Activated CD8-positive, alpha-beta T cell treated with anti-CD3 and anti-CD28 coated beads for 36 hours (primary cell): ENCODE measurements around the gene BTBD19. TPM values are rescaled to one million over a fixed set of nuclear protein-coding genes. Genes with fewer than 3 reads are reported as not detected.

Experiments
- ATAC-seq: fragments of 200-7000 bp; cut with Tn5 transposase; one replicate; pipeline ENCODE4 v1.10.0; 2021; ENCODE audit warnings: mild to moderate bottlenecking, moderate library complexity
- CTCF ChIA-PET: fragments of 350-600 bp; sonication (Branson Sonifier 250); formaldehyde crosslinking; loops from one replicate; lab custom pipeline; 2021; ENCODE audit warnings: antibody characterized with exemption; lab: Charles Lee
- POLR2A ChIA-PET: fragments of 350-600 bp; sonication (Branson Sonifier 250); formaldehyde crosslinking; loops from one replicate; lab custom pipeline; 2021; ENCODE audit warnings: antibody characterized with exemption; lab: Charles Lee
- DNase-seq: peaks from one replicate; pipeline ENCODE4 v3.0.0-alpha.2; 2020
- H3K27ac Mint-ChIP-seq: one replicate; pipeline ENCODE4 v1.8.0; 2021; ENCODE audit warnings: mild to moderate bottlenecking, mixed read lengths
- H3K27me3 Mint-ChIP-seq: one replicate; pipeline ENCODE4 v1.8.0; 2021; ENCODE audit warnings: mixed read lengths
- H3K36me3 Mint-ChIP-seq: one replicate; pipeline ENCODE4 v1.8.0; 2021; ENCODE audit warnings: low read depth, mixed read lengths
- H3K4me1 Mint-ChIP-seq: one replicate; pipeline ENCODE4 v1.8.0; 2021; ENCODE audit warnings: low read depth, mixed read lengths
- H3K4me3 Mint-ChIP-seq: one replicate; pipeline ENCODE4 v1.8.0; 2021; ENCODE audit warnings: mild to moderate bottlenecking, moderate library complexity, mixed read lengths
- H3K9me3 Mint-ChIP-seq: one replicate; pipeline ENCODE4 v1.8.0; 2021; ENCODE audit warnings: mixed read lengths
- CTCF ChIP-seq: fragments of 200-600 bp; IDR thresholded peaks from one replicate; pipeline ENCODE4 v1.8.0; 2022; ENCODE audit warnings: antibody characterized with exemption, mild to moderate bottlenecking
- intact Hi-C: fragments of 100-400 bp; cut with micrococcal nuclease; formaldehyde crosslinking; loops from one replicate; pipeline ENCODE4 v1.10.0; 2022
- total RNA-seq, 2 experiments: library from RNA; stranded (reverse); gene quantifications; one replicate each; pipeline ENCODE4 v1.2.3, GENCODE V29; 2021

The BTBD19 gene
- total RNA-seq, 2 experiments from 2014 or later = 4.8 to 5.6 TPM

- no peak for TF ChIP-seq CTCF
- ATAC-seq = no peak
- Mint-ChIP-seq H3K4me1 (peaks cover 44% of the 10 kb centered on the region), H3K27ac (peak overlapping the region; percentile 96), H3K4me3 (peak overlapping the region; percentile 91), H3K9me3 (no peaks in the 10 kb centered on the region), H3K36me3 (peaks cover 75% of the 10 kb centered on the region), H3K27me3 (no peaks in the 10 kb centered on the region)
- ChIA-PET POLR2A (interaction anchor here (1.0 to 10.7 kb wide), 11 partner anchors 11 to 54 kb away, joined by 3 to 181 read pairs (median 79); partner anchors contain the start of genes BEST4, BTBD19, DYNLT4 and PLK3), CTCF (interaction anchor here (1.7 kb wide), 1 partner anchor 47 kb away, joined by 4 read pairs; the partner anchor contains the start of gene RNU5D-1)
- DNase-seq = no peak
- intact Hi-C loops = loop anchor here (5.0 kb wide), 1 partner anchor 46 kb away; the partner anchor contains the start of gene RNU5D-1
Observed at GRCh38 chr1:44777969-44778635, 30.2 kb upstream of the BTBD19 start.

GRCh38 chr1:44778705-44779576, 29.4 kb upstream of the BTBD19 start:
- ChIA-PET POLR2A (interaction anchor here (1.0 to 10.7 kb wide), 11 partner anchors 10 to 57 kb away, joined by 3 to 181 read pairs (median 79); partner anchors contain the start of genes BEST4, BTBD19, DYNLT4 and PLK3), CTCF (interaction anchor here (1.7 kb wide), 1 partner anchor 48 kb away, joined by 4 read pairs; the partner anchor contains the start of gene RNU5D-1)
- Mint-ChIP-seq H3K36me3 (peaks cover 73% of the 10 kb centered on the region), H3K9me3 (no peaks in the 10 kb centered on the region), H3K4me1 (peaks cover 51% of the 10 kb centered on the region), H3K4me3 (peak overlapping the region; percentile 91), H3K27me3 (no peaks in the 10 kb centered on the region), H3K27ac (peak overlapping the region; percentile 96)
- no peak for TF ChIP-seq CTCF
- DNase-seq = no peak
- intact Hi-C loops = loop anchor here (5.0 kb wide), 1 partner anchor 47 kb away; the partner anchor contains the start of gene RNU5D-1
- no peak for ATAC-seq

GRCh38 chr1:44780583-44781121, 27.7 kb upstream of the BTBD19 start:
- Mint-ChIP-seq H3K27me3 (no peaks in the 10 kb centered on the region), H3K36me3 (peaks cover 67% of the 10 kb centered on the region), H3K9me3 (no peaks in the 10 kb centered on the region), H3K4me3 (no peak overlapping the region), H3K27ac (no peak overlapping the region), H3K4me1 (peaks cover 57% of the 10 kb centered on the region)
- no peak for TF ChIP-seq CTCF
- POLR2A ChIA-PET = interaction anchor here (0.6 to 10.7 kb wide), 7 partner anchors 8 to 59 kb away, joined by 3 to 181 read pairs (median 99); partner anchors contain the start of genes BEST4, BTBD19, DYNLT4 and PLK3
- CTCF ChIA-PET = interaction anchor here (0.7 kb wide), 1 partner anchor 19 kb away, joined by 3 read pairs; the partner anchor contains the start of gene PLK3
- intact Hi-C loops = loop anchor here (5.0 kb wide), 1 partner anchor 37 kb away; no protein-coding TSS in a partner anchor
- ATAC-seq (no peak), DNase-seq (no peak)

GRCh38 chr1:44783697-44784093, 24.6 kb upstream of the BTBD19 start:
- H3K27me3 Mint-ChIP-seq = no peaks in the 10 kb centered on the region
- intact Hi-C loops = loop anchor here (5.0 kb wide), 1 partner anchor 34 kb away; no protein-coding TSS in a partner anchor
- H3K4me3 Mint-ChIP-seq = peak overlapping the region; percentile 70
- ChIA-PET POLR2A (interaction anchor here (0.6 to 11.9 kb wide), 11 partner anchors 5 to 108 kb away, joined by 3 to 181 read pairs (median 37); partner anchors contain the start of genes BEST4, BTBD19, DYNLT4 and PLK3), CTCF (interaction anchor here (0.7 to 4.0 kb wide), 8 partner anchors 8 to 123 kb away, joined by 3 to 29 read pairs (median 6); partner anchors contain the start of genes BTBD19, PLK3 and RPS8)
- no peaks in the 10 kb centered on the region for H3K9me3 Mint-ChIP-seq
- peaks cover 49% of the 10 kb centered on the region for H3K4me1 Mint-ChIP-seq
- no peak for DNase-seq
- H3K36me3 Mint-ChIP-seq = peaks cover 36% of the 10 kb centered on the region
- peak overlapping the region; percentile 78 for H3K27ac Mint-ChIP-seq
- no peak for ATAC-seq
- no peak for TF ChIP-seq CTCF
